ENCODE results near the gene KCNT1.

Gene KCNT1

GRCh38 chr9:135786146-135786690 lies 84.2 kb downstream of the KCNT1 start:
- H3K9me3 ChIP-seq (ENCODE audit: control insufficient read depth, insufficient read depth, low read length), result no peaks in the 10 kb centered on the region
- no peak overlapping the region for H3K9ac ChIP-seq (ENCODE audit: low read depth, low read length)
- H3K4me3 ChIP-seq (ENCODE audit: low read depth, low read length), result no peak overlapping the region
- H3K27me3 ChIP-seq (ENCODE audit: control insufficient read depth, insufficient read depth, low read length), result no peaks in the 10 kb centered on the region
- no peaks in the 10 kb centered on the region for H3K4me1 ChIP-seq (ENCODE audit: control insufficient read depth, insufficient read depth, low read length)
- H3K36me3 ChIP-seq (ENCODE audit: control insufficient read depth, insufficient read depth, low read length), result no peaks in the 10 kb centered on the region

GRCh38 chr9:135787317-135787716 lies 85.3 kb downstream of the KCNT1 start:
- Histone ChIP-seq H3K4me1 (ENCODE audit: control insufficient read depth, insufficient read depth, low read length) (no peaks in the 10 kb centered on the region), H3K9ac (ENCODE audit: low read depth, low read length) (no peak overlapping the region), H3K9me3 (ENCODE audit: control insufficient read depth, insufficient read depth, low read length) (no peaks in the 10 kb centered on the region), H3K36me3 (ENCODE audit: control insufficient read depth, insufficient read depth, low read length) (no peaks in the 10 kb centered on the region), H3K27me3 (ENCODE audit: control insufficient read depth, insufficient read depth, low read length) (no peaks in the 10 kb centered on the region), H3K4me3 (ENCODE audit: low read depth, low read length) (no peak overlapping the region)

DNA sequence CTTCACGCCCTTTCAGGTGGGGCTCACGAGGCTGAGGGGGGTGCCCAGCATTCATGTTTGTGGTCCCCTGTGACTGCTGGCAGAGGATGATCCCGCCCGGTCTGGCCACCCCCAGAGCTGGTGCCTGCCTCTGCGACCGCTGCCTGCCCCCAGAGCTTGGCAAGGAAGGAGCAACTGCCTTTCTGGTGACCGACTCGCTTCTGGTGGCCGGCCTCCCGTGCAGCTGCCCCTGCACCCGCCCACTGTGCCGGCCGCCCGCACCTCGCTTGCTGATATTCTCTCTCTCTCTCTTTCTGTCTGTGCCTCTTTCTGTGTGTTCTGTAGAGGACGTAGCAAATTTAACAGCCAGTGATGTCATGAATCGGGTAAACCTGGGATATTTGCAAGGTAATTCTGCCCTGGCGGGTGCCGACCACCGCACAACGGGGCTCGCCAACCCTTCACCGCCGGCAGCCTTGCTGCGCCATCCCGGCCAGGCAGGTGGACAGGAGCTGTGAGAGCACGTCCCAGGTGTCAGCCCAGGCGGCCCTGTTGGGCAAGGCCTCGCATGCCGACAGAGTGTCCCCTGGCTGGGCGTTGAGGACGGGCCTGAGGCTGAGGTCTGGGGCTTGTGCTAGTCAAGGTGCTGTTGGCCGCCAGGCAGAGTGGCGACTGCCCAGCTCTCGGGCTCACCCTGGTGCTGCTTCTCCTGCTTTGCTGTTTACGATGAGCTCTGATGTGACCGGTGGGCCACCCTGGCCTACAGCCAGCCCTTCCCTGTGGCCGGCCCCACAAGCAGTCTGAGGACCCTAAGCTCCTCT lies 86.0 kb downstream of the KCNT1 start:
- Histone ChIP-seq H3K4me3 (ENCODE audit: low read depth, low read length) (no peak overlapping the region), H3K36me3 (ENCODE audit: control insufficient read depth, insufficient read depth, low read length) (no peaks in the 10 kb centered on the region), H3K9ac (ENCODE audit: low read depth, low read length) (no peak overlapping the region), H3K4me1 (ENCODE audit: control insufficient read depth, insufficient read depth, low read length) (no peaks in the 10 kb centered on the region), H3K27me3 (ENCODE audit: control insufficient read depth, insufficient read depth, low read length) (no peaks in the 10 kb centered on the region), H3K9me3 (ENCODE audit: control insufficient read depth, insufficient read depth, low read length) (no peaks in the 10 kb centered on the region)

DNA sequence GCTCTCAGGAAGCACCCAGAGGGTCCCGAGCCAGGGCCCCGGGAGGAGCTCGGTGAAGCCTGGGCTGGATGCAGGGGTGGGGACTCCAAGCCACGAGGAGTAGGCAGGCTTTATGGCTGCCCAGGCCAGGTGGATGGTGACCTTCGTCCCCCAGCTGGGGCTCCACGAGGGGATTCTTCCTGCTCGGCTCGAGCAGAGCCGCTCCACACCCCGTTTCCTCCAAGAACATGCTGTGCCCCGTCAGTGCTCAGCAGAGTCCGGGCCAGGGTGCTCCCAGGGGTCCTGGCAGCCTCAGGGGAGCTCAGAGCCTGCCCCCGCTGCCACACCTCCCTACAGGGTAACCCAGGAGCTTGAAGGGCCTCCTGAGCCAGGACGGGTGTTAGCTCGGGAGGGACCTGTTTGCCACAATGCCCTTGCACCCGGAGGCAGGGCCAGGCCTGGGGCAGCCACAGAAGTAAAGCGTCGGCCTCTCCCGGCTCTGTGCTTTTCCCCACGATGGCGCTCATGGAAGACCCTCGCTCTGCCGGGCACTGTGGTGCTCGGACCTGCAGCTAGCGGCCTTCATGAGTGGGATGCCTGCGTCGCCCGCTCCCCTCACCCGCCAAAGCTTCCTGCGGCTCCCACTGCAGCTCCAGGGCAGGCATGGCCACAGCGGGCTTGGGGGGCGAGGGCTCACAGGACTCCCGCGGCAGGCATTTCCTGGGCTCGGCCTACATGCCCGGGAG lies 86.8 kb downstream of the KCNT1 start:
- Histone ChIP-seq H3K4me3 (ENCODE audit: low read depth, low read length) (no peak overlapping the region), H3K27me3 (ENCODE audit: control insufficient read depth, insufficient read depth, low read length) (no peaks in the 10 kb centered on the region), H3K4me1 (ENCODE audit: control insufficient read depth, insufficient read depth, low read length) (no peaks in the 10 kb centered on the region)

DNA sequence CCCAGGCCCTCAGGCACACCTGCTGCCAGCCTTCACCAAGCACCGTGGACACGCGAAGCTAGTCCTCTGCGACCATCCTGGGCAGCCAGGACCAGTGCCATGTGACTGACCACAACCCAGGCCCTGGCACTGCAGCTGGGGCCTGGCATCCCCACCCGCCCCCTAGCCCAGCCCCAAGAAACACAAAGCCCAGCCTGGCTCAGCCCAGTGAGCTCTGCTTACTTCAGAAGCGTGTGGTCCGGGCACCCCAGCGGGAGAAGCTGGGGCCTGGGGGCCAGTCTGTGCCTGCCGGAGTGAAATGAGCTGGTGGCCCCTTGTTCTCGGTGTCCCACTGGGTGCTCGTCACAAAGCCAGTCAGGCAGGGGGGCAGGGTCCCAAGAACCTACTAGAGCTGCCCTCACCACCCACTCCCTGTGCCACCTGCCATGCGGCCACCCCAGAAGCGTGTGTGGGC lies 87.9 kb downstream of the KCNT1 start:
- no peak overlapping the region for H3K9ac ChIP-seq (ENCODE audit: low read depth, low read length)
- H3K27me3 ChIP-seq (ENCODE audit: control insufficient read depth, insufficient read depth, low read length), result no peaks in the 10 kb centered on the region
- no peak overlapping the region for H3K4me3 ChIP-seq (ENCODE audit: low read depth, low read length)
- no peaks in the 10 kb centered on the region for H3K36me3 ChIP-seq (ENCODE audit: control insufficient read depth, insufficient read depth, low read length)
- H3K4me1 ChIP-seq (ENCODE audit: control insufficient read depth, insufficient read depth, low read length), result no peaks in the 10 kb centered on the region
- no peaks in the 10 kb centered on the region for H3K9me3 ChIP-seq (ENCODE audit: control insufficient read depth, insufficient read depth, low read length)

More for the DNA sequence above, 86.8 kb downstream of the KCNT1 start:
- H3K9me3 ChIP-seq (ENCODE audit: control insufficient read depth, insufficient read depth, low read length), result no peaks in the 10 kb centered on the region
- no peak overlapping the region for H3K9ac ChIP-seq (ENCODE audit: low read depth, low read length)
- no peaks in the 10 kb centered on the region for H3K36me3 ChIP-seq (ENCODE audit: control insufficient read depth, insufficient read depth, low read length)

GRCh38 chr9:135790356-135790755 lies 88.4 kb downstream of the KCNT1 start:
- Histone ChIP-seq H3K36me3 (ENCODE audit: control insufficient read depth, insufficient read depth, low read length) (no peaks in the 10 kb centered on the region), H3K27me3 (ENCODE audit: control insufficient read depth, insufficient read depth, low read length) (no peaks in the 10 kb centered on the region), H3K9me3 (ENCODE audit: control insufficient read depth, insufficient read depth, low read length) (no peaks in the 10 kb centered on the region), H3K4me3 (ENCODE audit: low read depth, low read length) (no peak overlapping the region), H3K4me1 (ENCODE audit: control insufficient read depth, insufficient read depth, low read length) (no peaks in the 10 kb centered on the region), H3K9ac (ENCODE audit: low read depth, low read length) (no peak overlapping the region)

DNA sequence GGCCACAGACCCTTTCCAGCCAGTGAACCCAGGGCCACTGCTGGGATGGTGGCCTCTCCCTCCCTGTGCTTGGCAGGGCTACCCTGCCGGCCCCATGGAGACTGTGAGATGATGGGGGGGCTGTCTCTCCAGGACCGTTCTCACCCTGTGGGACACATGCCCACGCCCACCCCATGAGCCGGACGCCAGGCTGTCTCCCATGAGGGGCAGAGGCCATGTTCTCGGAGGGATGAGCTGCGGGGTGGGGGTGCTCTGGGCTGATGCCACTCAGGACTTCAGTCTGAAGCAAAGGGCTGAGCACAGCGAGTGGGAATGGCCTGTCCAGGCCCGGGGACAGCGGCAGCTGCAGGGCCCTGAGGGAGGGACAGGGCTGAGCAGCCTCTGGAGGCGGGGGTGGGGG lies 88.9 kb downstream of the KCNT1 start:
- Histone ChIP-seq H3K9ac (ENCODE audit: low read depth, low read length) (no peak overlapping the region), H3K36me3 (ENCODE audit: control insufficient read depth, insufficient read depth, low read length) (no peaks in the 10 kb centered on the region), H3K27me3 (ENCODE audit: control insufficient read depth, insufficient read depth, low read length) (no peaks in the 10 kb centered on the region), H3K4me1 (ENCODE audit: control insufficient read depth, insufficient read depth, low read length) (no peaks in the 10 kb centered on the region), H3K4me3 (ENCODE audit: low read depth, low read length) (no peak overlapping the region), H3K9me3 (ENCODE audit: control insufficient read depth, insufficient read depth, low read length) (no peaks in the 10 kb centered on the region)

GRCh38 chr9:135791431-135792267 lies 89.7 kb downstream of the KCNT1 start:
- Histone ChIP-seq H3K27me3 (ENCODE audit: control insufficient read depth, insufficient read depth, low read length) (no peaks in the 10 kb centered on the region), H3K9ac (ENCODE audit: low read depth, low read length) (no peak overlapping the region)

GRCh38 chr9:135792268-135793128 lies 90.5 kb downstream of the KCNT1 start:
- Histone ChIP-seq H3K9ac (ENCODE audit: low read depth, low read length) (no peak overlapping the region), H3K4me3 (ENCODE audit: low read depth, low read length) (no peak overlapping the region), H3K27me3 (ENCODE audit: control insufficient read depth, insufficient read depth, low read length) (no peaks in the 10 kb centered on the region)

More at GRCh38 chr9:135791431-135792267, 89.7 kb downstream of the KCNT1 start:
- no peaks in the 10 kb centered on the region for H3K36me3 ChIP-seq (ENCODE audit: control insufficient read depth, insufficient read depth, low read length)
- no peak overlapping the region for H3K4me3 ChIP-seq (ENCODE audit: low read depth, low read length)
- H3K9me3 ChIP-seq (ENCODE audit: control insufficient read depth, insufficient read depth, low read length), result no peaks in the 10 kb centered on the region
- H3K4me1 ChIP-seq (ENCODE audit: control insufficient read depth, insufficient read depth, low read length), result no peaks in the 10 kb centered on the region

GRCh38 chr9:135793221-135794056 lies 91.5 kb downstream of the KCNT1 start:
- Histone ChIP-seq H3K9ac (ENCODE audit: low read depth, low read length) (no peak overlapping the region), H3K4me1 (ENCODE audit: control insufficient read depth, insufficient read depth, low read length) (no peaks in the 10 kb centered on the region), H3K4me3 (ENCODE audit: low read depth, low read length) (no peak overlapping the region), H3K27me3 (ENCODE audit: control insufficient read depth, insufficient read depth, low read length) (no peaks in the 10 kb centered on the region), H3K9me3 (ENCODE audit: control insufficient read depth, insufficient read depth, low read length) (no peaks in the 10 kb centered on the region), H3K36me3 (ENCODE audit: control insufficient read depth, insufficient read depth, low read length) (no peaks in the 10 kb centered on the region)

More at GRCh38 chr9:135792268-135793128, 90.5 kb downstream of the KCNT1 start:
- H3K4me1 ChIP-seq (ENCODE audit: control insufficient read depth, insufficient read depth, low read length), result no peaks in the 10 kb centered on the region
- no peaks in the 10 kb centered on the region for H3K9me3 ChIP-seq (ENCODE audit: control insufficient read depth, insufficient read depth, low read length)
- H3K36me3 ChIP-seq (ENCODE audit: control insufficient read depth, insufficient read depth, low read length), result no peaks in the 10 kb centered on the region
